ENCODE results near the gene PLA2G4D.

GRCh38 chr15:42027521-42027920 is 66.8 kb downstream of the PLA2G4D start:
- TF ChIP-seq CTCF (IDR thresholded peaks at IDR 0.05; ENCODE audit: low read length) = no peak
- no peak for TF ChIP-seq EZH2 (IDR thresholded peaks at IDR 0.05; ENCODE audit: borderline replicate concordance, low read length)
